Sigmoid colon (tissue), 7 donors: ENCODE measurements around the gene HOXB1. TPM values are rescaled to one million over a fixed set of nuclear protein-coding genes. Genes with fewer than 3 reads are reported as not detected.

Experiments used
- DNase-seq: peaks from one replicate; pipeline ENCODE4 v3.0.0-alpha.2; 2019
- H3K27ac ChIP-seq, 4 donors: fragments of 200-600 bp; sonication (generic); one replicate each; pipeline ENCODE4 v1.5.1; 2016 to 2019; ENCODE audit warnings: mild to moderate bottlenecking in 1 of 4
- H3K27me3 ChIP-seq, 3 donors: fragments of 200-600 bp; sonication (generic); one replicate each; pipeline ENCODE4 v1.5.1; 2019; ENCODE audit warnings: mild to moderate bottlenecking in 1 of 3
- H3K36me3 ChIP-seq, 4 donors: fragments of 200-600 bp; sonication (generic); one replicate each; pipeline ENCODE4 v1.5.1; 2016 to 2019
- H3K4me1 ChIP-seq, 4 donors: fragments of 200-600 bp; sonication (generic); one replicate each; pipeline ENCODE4 v1.5.1; 2017 to 2019
- H3K4me3 ChIP-seq, 4 donors: fragments of 200-600 bp; sonication (generic); one replicate each; pipeline ENCODE4 v1.5.1; 2017 to 2019; ENCODE audit warnings: mild to moderate bottlenecking in 2 of 4, moderate library complexity in 1 of 4
- H3K9me3 ChIP-seq, 4 donors: fragments of 200-600 bp in 3 of 4; sonication (generic) in 3 of 4; one replicate each; pipeline versions ENCODE4 v1.5.1 to v1.6.1; 2013 to 2019
- CTCF ChIP-seq, 4 experiments: fragments of 450-650 bp in 3 of 4; fragments of 200-600 bp in 1 of 4; IDR thresholded peaks; one replicate each; pipeline ENCODE4 v1.5.1; 2016 to 2019; ENCODE audit warnings: antibody characterized with exemption in 4 of 4, mild to moderate bottlenecking in 3 of 4, moderate library complexity in 2 of 4
- EP300 ChIP-seq, 4 donors: sonication (generic); formaldehyde crosslinking; IDR thresholded peaks; one replicate each; pipeline ENCODE4 v1.6.1; 2017; ENCODE audit warnings: antibody characterized with exemption in 4 of 4
- POLR2A ChIP-seq, 2 donors: fragments of 450-650 bp; IDR thresholded peaks; one replicate each; pipeline ENCODE4 v1.6.1; 2016; ENCODE audit warnings: antibody characterized with exemption in 2 of 2, mild to moderate bottlenecking in 2 of 2, moderate library complexity in 2 of 2
- POLR2AphosphoS5 ChIP-seq, 4 donors: sonication (generic); formaldehyde crosslinking; IDR thresholded peaks; one replicate each; pipeline ENCODE4 v1.6.1; 2017; ENCODE audit warnings: antibody characterized with exemption in 4 of 4
- WGBS, 2 donors: extraction: QIAGEN DNeasy Blood & Tissue Kit; methylation state at CpG; one replicate each; pipeline ENCODE4 v1.1.7; 2013; 5-methylcytosine and 5-hydroxymethylcytosine counted together
- intact Hi-C: fragments of 100-400 bp; cut with DNase I; formaldehyde crosslinking; loops from one replicate; pipeline ENCODE4 v1.15.1; 2023
- polyA plus RNA-seq, 3 donors: library from polyadenylated mRNA; stranded (reverse); fragments of 200-250 nt; gene quantifications; one replicate each; pipeline ENCODE4 v1.2.3, GENCODE V29; 2013
- total RNA-seq, 4 donors: library from RNA; depleted of rRNA; stranded (reverse); fragments of >200 nt; gene quantifications; one replicate each; pipeline ENCODE4 v1.1.0, GENCODE V29; 2016
- donor health status: healthy with polysubstance abuse.
- donor health status: Bipolar disorder and iron deficiency.
- donor health status: healthy.

Gene HOXB1
- total and polyA plus RNA-seq, 7 donors = 0.27 to 0.92 (median 0.60) TPM; not detected in 4

- 66 to 73% methylated on average over 19 of the region's 19 CpGs for WGBS, 2 donors
- TF ChIP-seq CTCF (IDR thresholded peaks at IDR 0.05) (no peak), POLR2AphosphoS5 (IDR thresholded peaks at IDR 0.05) (peak in 1 of 4 donors; percentile 16), EP300 (IDR thresholded peaks at IDR 0.05) (no peak), POLR2A (IDR thresholded peaks at IDR 0.05) (no peak)
- Histone ChIP-seq H3K27ac (peak overlapping the region; percentile 94 to 99 (median 96)), H3K27me3 (no peaks in the 10 kb centered on the region), H3K4me1 (peaks cover 0 to 100% (median 97%) of the 10 kb centered on the region in 4 donors), H3K9me3 (no peaks in the 10 kb centered on the region), H3K4me3 (peak overlapping the region; percentile 18 to 84 (median 38)), H3K36me3 (no peaks in the 10 kb centered on the region)
- intact Hi-C loops = no loop called here
- no peak for DNase-seq
Observed at GRCh38 chr17:48570325-48571023, 39.7 kb upstream of the HOXB1 start.

- DNase-seq = no peak
- peaks cover 0 to 100% (median 97%) of the 10 kb centered on the region in 4 donors for H3K4me1 ChIP-seq
- H3K27ac ChIP-seq = peak overlapping the region; percentile 94 to 99 (median 96)
- H3K4me3 ChIP-seq = peak overlapping the region; percentile 18 to 84 (median 38)
- intact Hi-C loops = no loop called here
- no peaks in the 10 kb centered on the region for H3K27me3 ChIP-seq
- WGBS, 2 donors = 73 to 81% methylated on average over 6 of the region's 6 CpGs
- H3K9me3 ChIP-seq = no peaks in the 10 kb centered on the region
- no peaks in the 10 kb centered on the region for H3K36me3 ChIP-seq
- TF ChIP-seq POLR2AphosphoS5 (IDR thresholded peaks at IDR 0.05) = no peak
- TF ChIP-seq EP300 (IDR thresholded peaks at IDR 0.05) = no peak
- peak in 1 of 4 experiments; percentile 25 for TF ChIP-seq CTCF (IDR thresholded peaks at IDR 0.05)
- no peak for TF ChIP-seq POLR2A (IDR thresholded peaks at IDR 0.05)
Observed at GRCh38 chr17:48569674-48570324, 39.0 kb upstream of the HOXB1 start.

GRCh38 chr17:48569240-48569582, 38.4 kb upstream of the HOXB1 start:
- Histone ChIP-seq H3K27ac (peak overlapping the region; percentile 94 to 99 (median 96)), H3K27me3 (no peaks in the 10 kb centered on the region), H3K9me3 (no peaks in the 10 kb centered on the region), H3K36me3 (no peaks in the 10 kb centered on the region), H3K4me1 (peaks cover 0 to 100% (median 97%) of the 10 kb centered on the region in 4 donors), H3K4me3 (peak overlapping the region; percentile 18 to 84 (median 36))
- intact Hi-C loops = no loop called here
- no peak for DNase-seq
- TF ChIP-seq EP300 (IDR thresholded peaks at IDR 0.05) (no peak), CTCF (IDR thresholded peaks at IDR 0.05) (no peak), POLR2A (IDR thresholded peaks at IDR 0.05) (no peak), POLR2AphosphoS5 (IDR thresholded peaks at IDR 0.05) (no peak)
- WGBS, 2 donors = 60 to 69% methylated on average over 3 of the region's 3 CpGs

GRCh38 chr17:48568499-48569239, 37.9 kb upstream of the HOXB1 start:
- Histone ChIP-seq H3K27me3 (no peaks in the 10 kb centered on the region), H3K9me3 (no peaks in the 10 kb centered on the region), H3K4me1 (peaks cover 0 to 100% (median 97%) of the 10 kb centered on the region in 4 donors), H3K4me3 (peak overlapping the region; percentile 3 to 84 (median 36)), H3K36me3 (no peaks in the 10 kb centered on the region), H3K27ac (peak overlapping the region; percentile 94 to 99 (median 96))
- WGBS, 2 donors = 44 to 82% methylated on average over 33 of the region's 33 CpGs
- no peak for DNase-seq
- intact Hi-C loops = no loop called here
- TF ChIP-seq EP300 (IDR thresholded peaks at IDR 0.05) (peak in 1 of 4 donors; percentile 19), POLR2AphosphoS5 (IDR thresholded peaks at IDR 0.05) (peak in 2 of 4 donors; percentile 60 to 63), CTCF (IDR thresholded peaks at IDR 0.05) (no peak), POLR2A (IDR thresholded peaks at IDR 0.05) (no peak)
